Stimulated activated CD4-positive, alpha-beta T cell treated with anti-CD3 and anti-CD28 coated beads, Interleukin-4, amount 100 ng/mL, for 24 hours (primary cell): ENCODE data around the gene TANC1.
"Not testable (repeated sequence)": the region's sequence is repeated elsewhere in the genome, so short reads cannot be mapped to it uniquely, and the experiment has no call there.

ENCODE experiments used
- DNase-seq: peaks from one replicate; pipeline ENCODE4 v3.0.0-alpha.2; 2020

TANC1 gene

DNA sequence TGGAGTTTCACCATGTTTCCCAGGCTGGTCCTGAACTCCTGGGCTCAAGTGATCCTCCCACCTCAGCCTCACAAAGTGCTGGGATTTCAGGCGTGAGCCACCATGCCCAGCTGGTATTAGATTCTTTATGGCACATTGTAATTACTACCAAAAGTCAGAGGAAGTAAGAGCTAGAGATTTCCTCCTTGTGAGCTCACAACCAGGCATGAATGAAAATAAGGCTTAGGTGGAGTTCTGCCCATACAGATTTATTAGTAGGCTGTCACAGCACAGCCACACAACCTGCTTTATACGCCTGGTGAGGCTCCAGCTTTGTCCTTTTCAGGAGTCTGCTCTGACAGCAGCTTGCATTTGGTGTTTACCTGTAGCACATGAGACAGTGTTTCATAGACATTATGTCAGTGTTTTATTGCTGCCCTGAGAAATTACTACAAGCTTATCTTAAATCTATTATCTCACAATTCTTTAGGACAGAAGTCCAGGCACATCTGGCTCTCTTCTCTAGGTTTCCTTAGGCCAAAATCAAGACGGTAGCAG, 156.6 kb downstream of the TANC1 start:
- no peak for DNase-seq

DNA sequence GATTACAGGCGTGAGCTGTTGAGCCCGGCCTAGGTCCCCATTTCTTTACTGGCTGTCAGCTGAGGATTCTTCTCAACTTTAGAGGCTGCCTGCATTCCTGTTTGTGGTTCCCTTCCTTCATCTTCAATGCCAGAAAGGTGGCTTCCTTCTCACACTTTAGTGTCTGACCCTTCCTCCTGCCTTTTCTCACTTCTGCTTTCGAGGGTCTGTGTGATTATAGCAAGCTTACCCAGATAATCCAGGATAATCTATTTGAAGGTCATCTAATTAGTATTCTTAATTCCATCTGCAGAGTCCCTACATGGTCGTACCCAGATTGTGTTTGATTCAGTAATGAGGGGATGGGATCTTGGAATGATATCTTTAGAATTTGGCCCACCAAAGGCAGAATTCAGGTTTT, 157.4 kb downstream of the TANC1 start:
- DNase-seq: no peak

- no peak for DNase-seq
These were observed 158.1 kb downstream of the TANC1 start for GRCh38 chr2:159126432-159127022.

- no peak for DNase-seq
These were observed 159.8 kb downstream of the TANC1 start for GRCh38 chr2:159128191-159128590.

- DNase-seq: no peak
These were observed 160.8 kb downstream of the TANC1 start for GRCh38 chr2:159129269-159129668.

- no peak for DNase-seq
These were observed 161.4 kb downstream of the TANC1 start for GRCh38 chr2:159129824-159130223.

GRCh38 chr2:159130302-159130701, 161.9 kb downstream of the TANC1 start:
- DNase-seq: no peak

DNA sequence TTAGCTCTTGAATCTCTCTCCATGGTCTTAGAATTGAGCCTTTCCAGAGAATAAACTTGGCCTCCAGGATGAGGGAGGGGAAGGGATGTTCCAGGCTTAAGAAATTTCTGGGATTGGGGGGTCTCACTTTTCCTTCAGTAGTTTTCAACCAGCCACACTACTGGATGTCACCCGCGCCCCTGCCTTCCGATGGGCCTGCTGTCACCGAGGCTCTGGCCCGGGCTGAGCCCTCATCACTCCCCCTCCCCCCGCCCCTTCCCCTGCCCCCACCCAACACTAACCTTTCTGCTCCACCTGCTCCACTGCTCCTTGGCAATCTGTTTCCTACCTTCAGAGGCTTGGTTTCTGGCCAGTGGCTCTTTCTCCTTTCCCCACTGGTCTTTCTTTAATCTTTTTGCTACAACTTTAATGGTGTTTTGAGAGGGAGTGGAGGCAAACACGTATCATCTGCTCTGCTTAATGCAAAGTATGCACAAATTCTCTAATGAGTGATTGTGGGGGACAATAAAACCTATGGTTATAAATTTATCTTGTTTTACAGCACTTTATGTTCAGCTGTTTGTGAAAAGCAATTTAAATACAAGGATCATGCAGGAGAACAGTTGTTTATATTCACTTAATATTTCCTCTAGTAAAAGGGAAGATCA, 162.9 kb downstream of the TANC1 start:
- DNase-seq: no peak

DNA sequence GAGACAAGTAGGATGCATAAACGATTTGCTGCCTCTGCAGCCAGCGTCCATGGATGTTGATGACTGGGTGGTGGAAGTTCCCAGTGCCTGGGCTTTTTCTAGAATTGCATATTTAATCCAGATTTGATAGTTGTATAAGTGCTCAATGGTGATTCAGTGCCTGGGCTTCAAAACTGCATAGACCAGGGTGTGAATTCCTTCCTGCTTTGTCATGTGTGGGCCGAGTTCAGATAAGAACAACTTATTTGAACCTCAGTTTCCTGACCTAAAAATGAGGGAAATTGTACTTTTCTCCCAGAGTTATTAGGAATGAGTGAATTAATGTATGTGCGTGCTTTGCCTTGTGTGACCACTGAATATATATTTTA, 163.5 kb downstream of the TANC1 start:
- no peak for DNase-seq

DNA sequence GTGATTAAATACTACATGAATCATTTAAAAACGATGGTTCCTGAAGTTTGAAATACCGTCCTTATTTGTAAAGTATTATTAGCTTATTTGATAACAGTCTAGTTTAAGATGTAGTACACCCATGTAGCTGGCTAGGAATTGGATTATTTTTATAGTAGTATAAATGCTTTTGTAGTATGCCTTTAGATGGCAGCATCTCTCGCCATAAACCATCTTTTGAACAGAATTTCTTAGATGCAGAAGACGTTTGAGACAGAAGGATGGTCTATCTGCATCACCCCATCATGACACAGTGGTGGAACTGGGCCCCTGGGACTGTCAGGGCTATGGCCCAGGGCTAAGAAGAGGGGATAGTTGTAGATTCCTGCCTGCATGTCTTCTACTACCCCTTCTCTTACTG, 165.4 kb downstream of the TANC1 start:
- DNase-seq: no peak

GRCh38 chr2:159134979-159135378, 166.5 kb downstream of the TANC1 start:
- no peak for DNase-seq

DNA sequence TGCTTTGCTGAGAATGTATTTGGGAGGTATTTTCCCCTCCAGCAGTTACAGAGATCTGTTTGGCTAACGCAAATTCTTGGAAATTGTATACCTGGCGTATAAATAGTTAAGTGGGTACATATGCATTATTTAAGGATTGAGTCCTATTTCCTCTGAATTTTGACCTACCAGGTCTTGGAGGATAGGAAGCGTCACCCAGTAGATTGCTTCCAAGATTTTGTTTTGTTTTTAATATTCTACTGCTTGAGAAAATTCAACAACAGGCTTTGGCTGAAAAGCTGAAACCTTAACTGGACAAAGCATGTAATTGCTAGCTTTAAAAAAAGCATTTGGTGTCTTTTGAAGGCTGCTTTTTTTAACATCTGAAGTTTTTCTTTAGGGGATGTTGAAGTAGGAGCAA, 168.0 kb downstream of the TANC1 start:
- DNase-seq: no peak

- DNase-seq: no peak
These were observed 169.2 kb downstream of the TANC1 start for GRCh38 chr2:159137511-159138241.

DNA sequence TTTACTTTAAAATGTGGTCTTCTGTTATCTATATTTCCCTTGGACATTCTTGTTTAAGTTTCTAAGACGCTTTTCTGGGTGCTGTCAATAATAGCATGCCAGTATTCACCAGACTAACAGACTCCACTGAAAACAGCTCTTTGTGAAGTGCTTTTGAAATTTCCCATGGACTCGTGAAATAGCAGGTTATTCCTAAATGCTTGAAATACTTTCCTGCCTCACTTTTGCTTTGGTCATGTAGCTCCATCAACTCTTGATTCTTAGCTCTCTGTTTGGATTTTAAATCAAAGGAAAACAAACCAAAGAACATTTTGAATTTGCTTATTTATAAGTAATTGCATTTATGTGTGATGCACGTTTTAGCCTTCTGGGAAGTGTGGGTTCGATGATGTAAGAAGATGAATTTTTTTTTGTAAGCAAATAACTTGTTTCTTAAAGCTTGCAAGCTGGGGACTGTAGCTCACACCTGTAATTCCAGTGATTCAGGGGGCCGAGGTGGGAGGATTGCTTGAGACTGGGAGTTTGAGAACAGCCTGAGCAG, 170.3 kb downstream of the TANC1 start:
- DNase-seq: no peak

DNA sequence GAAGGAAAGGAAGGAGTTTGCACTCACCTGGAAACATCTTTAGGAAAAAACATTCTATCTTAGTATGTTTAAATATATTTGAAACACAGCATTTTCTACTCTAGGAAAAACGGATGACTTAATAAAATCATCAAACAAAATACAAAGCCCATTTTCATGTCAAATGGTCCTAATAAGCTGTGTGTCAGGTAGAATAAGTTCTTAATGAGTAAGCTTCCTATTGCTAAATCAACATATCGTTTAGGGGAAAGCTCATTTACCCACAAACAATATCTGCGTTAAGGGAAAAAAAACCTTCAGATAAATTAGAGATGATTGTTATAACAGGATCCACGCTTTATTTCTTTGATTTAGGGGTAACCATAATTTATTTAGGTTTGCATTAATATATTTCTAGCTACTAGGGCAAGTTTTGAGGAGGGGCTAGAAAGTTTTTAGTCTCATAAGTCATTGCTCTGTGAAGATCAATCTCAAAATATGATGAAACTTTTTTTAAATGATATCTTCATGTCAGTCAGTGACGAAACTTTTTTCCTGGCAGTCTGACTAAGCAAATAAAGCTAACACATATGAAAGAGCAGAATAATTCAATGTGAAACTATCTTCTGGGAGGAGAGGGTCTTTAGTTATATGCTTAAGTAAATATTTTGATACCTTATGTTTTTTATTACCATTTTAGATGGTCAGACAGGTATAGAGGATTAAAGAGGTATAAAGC, 170.9 kb downstream of the TANC1 start:
- no peak for DNase-seq

- DNase-seq: no peak
These were observed 171.8 kb downstream of the TANC1 start for GRCh38 chr2:159140070-159140769.

- not testable (repeated sequence) for DNase-seq
These were observed 172.4 kb downstream of the TANC1 start for GRCh38 chr2:159140821-159141220.

DNA sequence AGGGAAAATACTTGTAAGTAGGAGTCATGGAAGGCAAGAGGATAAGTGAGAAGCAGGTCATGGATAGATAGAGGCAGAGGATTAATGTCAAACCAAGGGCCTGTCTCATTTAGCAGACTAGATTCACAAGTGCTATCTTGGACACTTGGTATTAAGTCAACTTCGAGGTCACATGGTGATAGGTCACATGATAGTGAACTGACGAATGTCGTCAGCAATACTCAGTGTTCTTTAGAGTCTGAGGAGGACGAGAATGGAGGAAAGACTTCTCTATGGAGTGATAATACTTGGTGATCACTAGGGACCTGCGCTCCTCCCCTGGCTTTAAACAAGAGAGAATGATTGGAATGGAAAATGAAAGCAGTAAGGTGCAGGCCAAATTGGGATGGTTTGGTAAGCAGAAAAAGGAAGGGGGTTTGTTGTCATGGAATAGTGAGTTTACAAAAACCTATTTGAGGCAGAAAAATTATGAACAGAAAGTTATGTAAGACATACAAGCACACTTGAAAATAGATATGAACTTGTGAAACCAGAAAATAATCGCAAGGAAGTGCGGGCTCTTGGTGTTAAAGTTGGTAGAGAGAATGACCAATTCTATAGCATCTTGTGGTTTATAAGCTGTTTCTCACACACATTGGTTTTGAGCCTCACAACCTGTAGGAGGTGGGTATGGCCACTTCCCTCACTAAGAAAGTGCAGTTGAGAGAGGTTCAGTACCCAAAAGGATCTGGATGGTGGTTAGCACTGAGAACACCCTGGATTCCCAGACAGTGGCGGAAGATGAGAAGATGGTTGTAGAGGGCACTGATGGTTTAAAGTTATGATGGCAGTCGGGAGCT, 176.6 kb downstream of the TANC1 start:
- no peak for DNase-seq

DNA sequence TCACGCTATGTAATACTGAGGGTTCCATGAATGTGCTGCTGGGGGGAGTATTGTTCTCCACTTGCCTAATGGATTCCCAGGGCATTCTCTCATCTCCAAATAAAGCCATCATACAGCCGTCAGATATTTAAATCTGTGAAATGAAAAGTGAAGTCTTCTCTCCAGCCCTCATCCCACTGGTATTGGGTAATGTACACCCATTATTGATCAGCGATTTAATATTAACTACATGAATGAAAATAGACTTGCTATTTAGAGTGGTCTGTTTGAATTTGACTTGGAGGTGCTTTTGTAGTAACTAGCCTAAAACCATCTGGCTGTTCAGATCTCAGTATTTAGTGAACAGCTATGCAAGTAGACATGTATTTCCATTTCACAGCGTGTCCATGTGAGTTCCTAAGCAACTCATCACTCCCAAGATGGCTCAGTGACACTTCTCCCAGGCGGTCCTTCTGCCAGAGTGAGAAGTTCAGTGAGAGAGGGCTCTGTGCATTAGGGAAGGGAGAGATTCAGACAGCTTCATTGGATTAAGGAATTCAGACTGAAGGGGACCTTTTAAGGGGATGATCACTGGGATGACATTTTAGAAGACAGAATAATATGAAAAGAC, 177.4 kb downstream of the TANC1 start:
- no peak for DNase-seq

DNA sequence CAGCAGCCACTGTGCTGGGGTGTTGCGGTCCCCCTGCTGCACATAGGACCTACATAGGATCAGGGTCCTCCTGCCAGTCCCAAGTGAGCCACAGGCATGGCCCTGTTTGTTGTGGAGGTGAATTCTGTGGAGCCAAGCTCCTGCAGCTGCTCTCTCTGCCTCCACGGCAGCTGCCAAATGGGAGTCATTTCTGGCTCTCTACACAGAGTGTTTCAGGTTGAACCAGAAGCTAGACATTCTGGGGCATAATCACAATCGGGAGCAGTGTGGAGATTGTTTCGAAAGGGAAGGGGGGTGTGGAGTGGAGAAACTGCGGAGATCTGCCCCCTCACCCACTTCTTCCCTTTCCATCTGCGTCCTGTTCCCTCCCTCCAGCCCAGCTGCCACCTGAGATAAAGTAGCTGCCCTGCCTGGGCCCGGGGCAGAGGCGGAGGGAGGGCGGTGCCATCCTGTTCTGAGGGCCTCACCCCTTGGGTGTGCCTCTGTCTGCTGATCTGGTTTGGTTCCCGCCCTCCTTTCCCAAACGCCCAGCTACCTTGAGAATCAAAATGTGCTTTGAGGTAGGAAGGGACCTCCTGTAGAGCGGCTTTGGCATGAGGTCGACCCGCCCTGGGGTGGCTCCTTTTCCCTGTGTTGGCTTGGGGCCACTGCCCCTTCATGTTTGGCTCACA, 178.7 kb downstream of the TANC1 start:
- DNase-seq: no peak

DNA sequence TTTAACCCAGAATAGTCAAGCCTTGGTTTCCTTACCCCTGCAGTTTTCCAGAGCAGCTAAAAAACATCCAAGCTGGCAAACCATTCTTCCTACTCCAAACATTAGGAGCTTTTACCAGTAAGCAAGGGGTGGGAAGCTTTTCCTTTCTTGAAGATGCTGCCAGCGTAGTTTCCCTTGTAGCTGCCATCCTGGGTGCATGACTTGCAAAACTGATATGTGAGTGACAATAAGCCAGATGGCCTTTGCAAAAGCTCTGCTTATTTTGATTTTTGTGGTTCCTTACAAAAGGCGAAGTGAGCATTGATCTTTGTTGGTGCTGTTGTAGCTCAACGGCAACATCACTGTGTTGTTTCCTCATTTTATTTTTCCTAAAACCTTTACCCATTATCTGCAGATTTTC, 179.2 kb downstream of the TANC1 start:
- no peak for DNase-seq
